DMS53 (cell line): ENCODE measurements around the gene TENM3.
A peak's percentile ranks its signal among the peaks of the same experiment; 100 is the strongest.

Source experiments
- DNase-seq: peaks from one replicate; lab custom pipeline; 2025; lab: John Stamatoyannopoulos, UW

TENM3 gene

DNA sequence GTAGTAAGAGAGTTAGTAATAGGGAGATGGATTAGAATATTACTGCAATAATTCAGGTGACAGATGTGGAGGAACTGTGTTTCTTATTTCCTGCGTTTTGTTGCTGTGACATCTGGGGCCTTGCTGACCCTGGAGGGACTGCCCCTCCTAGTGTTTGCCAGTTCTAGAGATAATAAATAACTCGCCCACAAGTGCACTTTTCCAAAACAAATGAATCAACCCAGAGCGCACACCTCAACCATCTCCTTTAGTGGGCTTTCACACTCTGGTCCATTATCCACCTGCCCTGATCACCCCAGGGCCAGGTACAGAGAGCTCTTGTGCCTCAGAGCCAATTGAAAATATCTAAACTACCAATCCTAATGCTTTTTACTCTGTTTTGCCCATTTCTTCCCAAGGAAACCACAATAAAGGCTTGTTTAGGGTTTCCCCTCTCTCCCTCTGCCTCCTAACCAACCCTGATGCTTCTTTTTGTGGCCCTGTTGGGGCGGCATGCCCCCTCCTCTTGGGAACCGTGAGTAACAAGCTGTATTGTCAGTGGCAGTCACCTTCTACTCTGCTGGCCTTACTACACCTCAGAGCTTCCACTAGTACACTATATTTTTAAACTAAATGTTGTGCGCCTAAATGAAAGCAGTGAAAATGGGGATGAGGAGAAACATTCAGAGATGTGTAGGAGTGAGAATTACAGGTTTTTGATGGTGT is 270.5 kb downstream of the TENM3 start:
- no peak for DNase-seq

DNA sequence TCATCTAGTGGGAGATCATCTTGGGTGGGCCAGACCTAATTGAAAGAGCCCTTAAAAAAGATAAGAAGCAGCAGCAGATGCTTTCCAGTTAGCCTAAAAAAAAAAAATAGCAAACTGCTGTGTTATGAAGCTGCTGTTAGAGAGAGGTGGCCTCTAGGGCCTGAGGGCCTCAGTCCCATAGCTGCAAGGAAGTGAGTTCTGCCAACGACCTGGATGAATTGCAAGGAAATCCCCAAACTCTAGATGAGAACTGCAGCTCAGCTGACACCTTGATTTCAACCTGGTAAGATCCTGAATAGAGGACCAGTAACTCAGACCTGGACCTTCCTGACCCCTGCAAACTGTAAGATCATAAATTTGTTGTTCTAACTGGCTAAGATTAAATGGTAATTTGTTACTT is 275.2 kb downstream of the TENM3 start:
- no peak for DNase-seq

DNA sequence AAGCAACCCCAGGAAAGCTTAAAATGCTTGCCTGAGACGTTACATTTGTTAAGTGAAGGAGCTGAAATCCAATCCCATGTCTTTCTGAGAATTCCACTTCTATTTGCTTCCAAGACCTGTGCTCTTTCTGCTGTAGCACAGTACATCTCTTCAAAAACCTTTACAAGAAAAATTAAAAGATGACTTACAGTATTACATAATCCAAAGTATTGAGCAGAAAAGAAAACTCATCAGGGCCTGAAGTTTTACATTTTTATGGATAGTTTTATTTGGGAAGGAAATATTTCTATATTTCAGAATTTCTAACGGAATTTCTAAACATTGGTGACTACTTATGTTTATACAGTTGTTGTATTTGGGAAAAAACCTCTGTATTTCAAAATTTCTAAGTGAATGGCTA is 276.3 kb downstream of the TENM3 start:
- DNase-seq: no peak

DNA sequence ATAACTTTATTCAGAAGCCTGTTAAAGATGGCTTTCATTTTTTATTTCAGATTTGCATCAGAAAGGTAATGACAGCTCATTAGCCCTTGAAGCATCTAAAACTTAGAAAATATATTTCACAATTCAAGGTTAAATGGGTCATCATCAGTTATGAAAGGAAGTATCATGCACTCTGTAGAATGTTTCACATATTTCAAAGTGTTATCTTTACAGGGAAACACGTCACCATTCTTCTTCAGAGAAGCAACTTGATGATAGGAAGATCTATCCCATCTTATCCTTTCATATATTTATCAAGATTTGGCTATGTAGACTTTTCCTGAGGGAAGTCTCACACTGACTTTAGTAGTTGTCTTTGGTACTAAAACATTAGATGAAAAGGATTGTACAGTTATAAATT is 277.8 kb downstream of the TENM3 start:
- DNase-seq: no peak

DNA sequence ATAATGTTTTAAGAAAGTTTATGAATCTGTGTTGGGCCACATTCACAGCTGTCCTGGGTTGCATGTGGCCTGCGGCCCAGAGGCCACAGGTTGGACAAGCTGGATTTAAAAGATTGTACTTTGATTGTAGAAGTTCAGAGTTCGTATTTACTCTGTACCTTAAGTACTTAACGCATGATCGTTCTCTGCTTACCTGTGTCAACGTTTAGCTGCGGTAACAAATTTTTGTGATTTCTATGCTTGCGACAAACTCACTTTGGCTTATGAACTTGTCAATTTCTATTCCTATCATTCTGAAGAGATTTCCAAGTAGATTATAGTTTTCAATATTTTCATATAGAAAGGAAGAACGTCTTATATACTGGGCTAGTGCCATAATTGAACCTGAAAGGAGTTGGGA is 285.6 kb downstream of the TENM3 start:
- DNase-seq: peak; percentile 1

DNA sequence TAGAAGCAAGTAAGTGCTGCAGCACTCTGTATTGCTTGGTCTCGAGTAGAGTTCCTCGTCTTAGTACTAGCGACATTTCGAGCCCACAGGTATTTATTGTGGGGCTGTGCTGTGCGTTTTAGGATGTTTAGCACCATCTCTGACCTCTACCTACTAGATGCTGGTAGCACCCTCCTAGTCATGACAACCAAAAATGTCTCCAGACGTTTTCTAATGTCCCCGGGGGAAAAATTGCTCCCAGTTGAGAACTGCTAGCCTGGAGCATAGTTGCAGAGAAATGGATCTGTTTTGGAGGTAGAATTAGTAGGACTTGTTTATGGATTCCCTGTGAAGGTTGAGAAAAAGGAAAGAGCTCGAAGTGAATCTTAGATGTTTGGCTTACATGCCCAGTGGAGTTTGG is 287.2 kb downstream of the TENM3 start:
- DNase-seq: no peak

DNA sequence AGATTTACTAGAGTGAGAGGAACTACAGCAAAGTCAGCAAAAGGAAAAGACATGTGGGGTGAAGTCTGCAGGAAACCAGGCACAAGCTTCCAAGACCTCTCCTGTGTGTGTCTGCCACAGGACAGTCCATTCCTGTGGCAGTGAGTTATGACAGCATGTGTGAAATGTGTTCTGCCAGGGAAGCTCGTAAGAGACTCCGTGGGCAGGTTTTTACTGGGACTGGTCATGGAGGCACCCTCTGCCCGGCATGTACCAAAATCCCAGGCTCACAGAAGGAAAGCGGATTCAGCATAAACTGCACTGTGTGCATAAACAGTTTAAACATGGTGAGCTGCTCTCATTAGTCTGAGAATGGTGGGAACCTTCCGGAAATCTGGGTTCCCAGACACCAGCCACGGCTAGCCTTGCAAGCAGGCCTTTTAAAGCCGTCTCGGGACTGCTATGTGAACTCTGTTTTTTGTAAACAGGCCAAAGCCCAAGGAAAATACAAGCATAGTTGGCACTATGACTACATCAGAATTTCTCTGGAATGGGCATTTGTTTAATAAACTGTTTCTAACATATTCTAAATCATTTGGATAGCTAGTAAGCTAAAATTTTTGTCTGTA is 288.5 kb downstream of the TENM3 start:
- no peak for DNase-seq

DNA sequence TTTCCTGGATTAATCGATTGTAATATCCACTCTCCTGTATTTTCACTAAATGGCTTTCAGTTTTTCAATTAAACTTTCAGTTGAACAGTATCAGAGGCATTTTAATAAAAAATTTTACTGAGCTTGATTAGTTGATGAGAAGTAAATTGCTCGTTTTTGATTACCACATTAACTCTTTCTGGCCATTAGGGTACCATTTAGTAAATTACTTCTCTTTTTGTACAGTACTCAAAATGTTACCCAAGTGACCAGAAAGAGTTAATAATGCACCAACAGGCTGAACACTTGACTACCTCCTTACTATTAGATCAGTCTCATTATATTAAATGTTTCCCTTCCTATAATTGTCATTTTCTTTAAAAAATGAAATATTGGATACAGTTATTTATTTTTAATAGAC is 289.2 kb downstream of the TENM3 start:
- DNase-seq: no peak

DNA sequence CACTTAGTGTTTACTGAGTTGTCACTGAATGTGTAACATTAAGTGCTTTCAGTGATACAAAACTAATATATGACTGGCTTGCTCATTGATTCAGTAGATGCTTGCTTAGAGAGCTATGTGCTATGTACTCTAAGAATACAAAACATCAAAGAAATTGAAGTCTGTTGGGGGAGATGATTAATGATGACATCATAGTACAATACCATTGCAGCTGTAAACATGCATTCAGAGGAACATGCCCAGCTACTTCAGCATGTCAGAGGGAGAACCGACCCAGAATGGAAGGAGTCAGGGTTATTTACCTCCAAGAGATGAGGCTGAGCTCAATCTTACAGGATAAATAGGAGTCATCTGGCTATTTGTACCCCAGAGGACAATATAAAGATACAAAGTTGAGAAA is 290.8 kb downstream of the TENM3 start:
- peak; percentile 73 for DNase-seq

DNA sequence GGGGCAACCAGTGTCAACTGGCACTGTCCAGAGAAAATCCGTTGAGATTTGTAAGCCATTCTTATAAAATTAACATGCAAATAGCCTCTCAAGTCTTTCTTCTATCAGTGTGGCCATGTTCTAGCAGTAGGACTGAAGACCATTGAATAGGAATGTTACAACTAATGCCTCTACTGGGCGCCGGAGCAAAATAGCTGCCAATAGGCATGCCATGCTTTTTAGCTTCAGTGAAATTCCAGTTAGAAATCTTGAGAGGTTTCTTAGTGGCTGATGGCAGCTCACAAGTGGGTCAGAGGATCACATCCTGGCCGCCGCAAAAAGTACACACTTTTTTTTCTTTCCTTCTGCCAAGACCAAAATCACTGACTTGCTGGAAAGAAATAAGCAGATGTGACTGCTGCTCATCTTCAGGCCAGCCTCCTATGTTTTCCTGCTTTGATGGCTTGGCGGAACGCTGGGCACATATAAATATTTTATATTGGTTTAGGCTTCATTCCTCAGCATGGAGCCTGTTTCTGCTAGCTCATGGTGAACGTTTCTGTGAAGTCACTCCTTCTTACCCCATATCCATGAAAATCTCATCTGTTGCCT is 293.1 kb downstream of the TENM3 start:
- DNase-seq: no peak

DNA sequence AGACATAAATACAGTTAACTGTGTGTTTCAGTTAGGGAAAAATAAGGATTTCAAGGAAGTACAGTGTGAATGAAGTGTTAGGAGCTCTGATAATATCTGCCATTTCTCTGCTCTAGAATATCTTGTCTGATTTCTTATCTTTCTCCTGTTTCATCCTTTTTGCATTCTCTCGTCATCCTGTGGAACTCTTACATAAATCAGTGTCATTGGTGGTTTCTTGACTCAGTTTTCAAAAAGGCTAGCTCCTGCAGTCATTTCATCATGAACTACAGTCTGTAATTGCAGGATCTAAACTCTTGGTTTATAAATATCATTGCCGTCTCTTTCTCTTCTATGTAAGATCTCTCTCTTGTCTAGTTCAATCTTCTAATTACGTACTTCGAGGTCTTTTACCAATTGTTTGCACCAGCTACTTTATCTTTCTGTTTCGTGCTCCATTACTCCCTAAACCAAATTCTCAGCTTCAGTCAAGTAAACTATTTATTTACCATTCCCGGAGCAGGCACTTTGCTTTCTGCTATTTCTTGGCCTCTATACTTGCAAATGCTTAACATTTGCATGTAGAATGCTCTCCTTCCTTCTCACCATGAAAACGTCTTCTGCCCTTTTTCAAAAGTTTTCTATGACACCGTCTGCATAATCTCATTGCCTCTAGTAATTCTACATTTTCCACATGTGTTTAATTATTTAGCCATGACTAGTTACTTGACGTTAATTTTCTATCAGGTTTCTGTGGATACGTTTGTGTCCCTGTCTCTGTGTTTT is 294.0 kb downstream of the TENM3 start:
- no peak for DNase-seq

DNA sequence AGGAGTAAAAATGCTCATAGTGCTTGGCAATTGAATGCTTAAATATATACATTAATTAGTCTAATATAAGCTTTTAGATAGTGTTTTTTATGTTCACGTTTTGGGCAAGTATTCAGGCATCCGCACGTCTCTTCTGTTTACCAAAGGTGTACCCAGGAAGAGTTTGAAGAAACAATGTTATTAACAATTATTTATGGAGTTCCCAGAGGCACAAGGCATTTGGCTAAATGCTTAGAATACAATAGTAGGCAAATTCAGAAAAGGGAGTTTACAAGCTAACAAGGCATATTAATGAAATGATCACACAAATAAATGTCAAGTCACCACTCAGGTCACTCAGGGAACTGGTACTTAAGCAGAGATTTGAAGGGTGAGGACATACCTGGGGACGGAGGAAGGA is 294.8 kb downstream of the TENM3 start:
- no peak for DNase-seq

DNA sequence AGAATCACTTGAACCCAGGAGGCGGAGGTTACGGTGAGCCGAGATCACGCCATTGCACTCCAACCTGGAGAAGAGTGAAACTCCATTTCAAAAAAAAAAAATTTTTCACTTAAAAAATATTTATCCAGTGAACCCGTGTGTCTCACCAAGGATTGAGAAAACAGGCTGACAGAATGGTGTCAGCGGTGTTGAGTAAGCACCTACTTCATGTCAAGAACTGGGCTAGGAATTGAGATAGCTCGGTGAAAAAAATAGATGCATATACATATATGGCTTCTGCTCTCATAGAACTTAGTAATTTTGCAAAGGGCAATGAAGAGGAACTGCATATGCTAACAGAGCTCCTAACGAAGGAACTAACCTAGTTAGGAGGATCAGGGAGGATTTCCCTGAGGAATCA is 297.3 kb downstream of the TENM3 start:
- no peak for DNase-seq

DNA sequence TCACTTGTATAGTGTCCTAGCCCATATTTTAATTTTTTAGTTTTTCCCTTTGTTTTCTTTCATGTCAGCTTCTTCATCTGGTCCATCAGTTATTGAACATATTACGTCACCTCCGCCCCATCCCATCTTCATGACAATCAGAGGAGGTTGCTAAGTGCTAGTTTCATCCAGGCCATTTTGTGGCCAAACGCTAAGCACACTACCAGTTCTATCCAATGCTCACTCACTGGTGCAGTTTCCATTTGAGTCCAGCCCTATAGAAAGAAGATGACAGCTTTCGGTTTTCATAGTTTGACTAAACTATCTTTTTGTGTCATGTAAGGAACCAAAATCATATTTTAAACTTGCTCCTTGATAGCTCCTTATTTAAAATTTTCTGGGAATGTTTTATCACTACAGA is 304.2 kb downstream of the TENM3 start:
- DNase-seq: no peak

DNA sequence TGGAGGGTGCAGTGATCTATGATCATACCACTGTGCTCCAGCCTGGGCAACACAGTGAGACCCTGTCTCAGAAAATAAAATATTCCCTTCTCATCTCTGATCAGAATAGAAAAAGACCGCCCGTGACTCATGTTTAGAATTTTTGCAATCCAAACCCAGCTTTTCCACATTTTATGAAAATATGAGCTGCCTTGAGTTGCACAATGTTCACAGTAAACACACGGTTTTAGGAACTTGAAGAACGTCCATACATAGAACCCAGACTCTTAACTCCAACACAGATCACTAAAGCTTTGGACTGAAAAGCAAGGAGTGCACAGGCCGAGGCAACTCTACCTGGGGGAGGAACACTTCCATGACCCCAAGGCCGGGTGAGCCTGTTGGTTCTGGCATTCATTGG is 305.0 kb downstream of the TENM3 start:
- no peak for DNase-seq

DNA sequence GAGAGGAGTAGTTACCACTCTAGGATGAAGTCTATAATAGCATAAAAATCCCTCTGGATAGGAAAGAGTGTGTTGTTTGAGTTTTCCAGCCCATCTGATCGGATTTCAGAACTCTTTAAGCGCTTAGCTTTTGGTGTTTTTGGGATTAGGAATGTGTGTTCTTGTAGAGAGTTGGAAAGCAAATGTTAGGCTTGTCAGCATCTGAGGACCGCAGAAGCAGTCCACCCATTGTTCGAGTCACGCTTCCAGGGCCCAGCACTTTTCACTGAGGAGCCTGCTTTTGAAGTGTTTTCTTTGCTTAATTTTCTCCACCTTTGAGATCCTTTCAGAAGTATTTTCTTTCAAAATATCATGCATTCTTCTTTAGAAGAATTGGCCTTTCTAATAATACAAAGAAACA is 306.2 kb downstream of the TENM3 start:
- no peak for DNase-seq

DNA sequence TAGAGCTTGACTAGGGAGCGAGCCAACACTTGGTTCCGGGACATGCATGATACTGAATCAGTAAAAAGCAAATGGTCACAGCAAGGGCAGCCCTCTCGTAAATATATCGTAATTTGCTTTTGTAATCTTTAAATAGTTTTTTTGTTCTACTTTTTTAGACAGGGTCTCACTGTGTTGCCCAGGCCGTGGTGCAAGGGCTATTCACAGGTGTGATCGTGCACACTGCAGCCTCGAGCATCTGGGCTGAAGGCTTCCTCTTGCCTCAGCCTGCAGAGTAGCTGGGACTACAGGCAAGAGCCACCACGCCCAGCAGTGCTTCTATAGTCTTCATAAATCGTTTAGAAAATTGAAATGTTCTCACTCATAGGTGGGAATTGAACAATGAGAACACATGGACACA is 309.7 kb downstream of the TENM3 start:
- no peak for DNase-seq

DNA sequence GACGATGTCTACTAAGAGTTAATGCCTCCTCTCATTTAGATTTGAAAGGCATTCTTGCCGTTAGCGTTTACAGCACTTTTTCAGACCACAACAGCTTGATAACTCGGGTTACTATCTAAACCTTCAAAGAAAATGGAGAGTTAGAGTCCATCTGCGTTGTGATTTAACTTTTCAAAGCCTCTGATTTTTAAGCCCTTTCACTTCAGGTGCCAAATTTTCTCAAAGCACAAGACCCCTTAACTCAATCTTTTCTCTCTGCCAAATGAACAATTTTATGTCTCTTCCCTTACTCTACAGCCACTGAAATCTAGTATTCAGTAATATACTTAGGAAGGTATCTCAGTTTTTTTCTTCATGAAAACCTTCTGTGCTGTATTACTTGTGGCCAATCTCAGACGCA is 310.5 kb downstream of the TENM3 start:
- no peak for DNase-seq

DNA sequence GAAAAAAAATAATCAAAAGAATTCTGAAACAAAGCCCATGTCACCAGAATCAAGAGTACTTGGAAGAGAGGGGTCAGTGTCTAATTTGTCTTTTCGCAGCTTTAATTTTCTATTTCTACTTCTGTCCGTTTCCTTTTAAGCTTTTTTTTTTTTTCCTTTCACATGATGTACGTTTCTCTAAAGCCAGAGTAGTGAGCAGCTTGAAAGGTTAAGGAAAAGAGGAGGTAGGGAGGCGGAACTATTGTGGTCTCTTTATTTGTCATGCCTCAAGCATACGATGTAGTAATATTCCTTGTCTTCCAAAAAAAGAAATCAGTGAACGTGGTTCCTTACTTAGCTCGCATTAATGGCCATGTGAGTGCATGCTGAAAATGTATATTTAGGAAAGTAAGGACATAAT is 311.5 kb downstream of the TENM3 start:
- DNase-seq: no peak

DNA sequence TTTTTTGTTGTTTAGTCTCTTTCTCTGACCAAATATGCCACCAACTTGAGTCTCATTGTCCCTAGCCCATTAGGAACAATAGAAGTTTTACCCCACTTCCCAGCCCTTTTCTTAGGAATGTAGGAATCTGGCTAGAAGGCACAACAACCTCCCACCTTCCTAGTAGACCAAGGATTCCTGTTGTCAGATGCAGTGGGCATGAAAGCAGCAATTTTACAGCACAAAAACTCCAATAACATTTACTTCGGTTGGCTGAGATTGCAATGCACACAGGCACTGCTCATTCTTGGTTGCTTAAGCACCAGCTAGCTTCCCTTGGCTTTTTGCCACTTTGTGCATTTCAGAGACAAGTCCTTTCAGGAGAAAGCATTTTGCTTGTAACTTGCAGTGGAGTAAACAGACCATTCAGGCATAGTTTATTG is 312.8 kb downstream of the TENM3 start:
- DNase-seq: peak; percentile 39

DNA sequence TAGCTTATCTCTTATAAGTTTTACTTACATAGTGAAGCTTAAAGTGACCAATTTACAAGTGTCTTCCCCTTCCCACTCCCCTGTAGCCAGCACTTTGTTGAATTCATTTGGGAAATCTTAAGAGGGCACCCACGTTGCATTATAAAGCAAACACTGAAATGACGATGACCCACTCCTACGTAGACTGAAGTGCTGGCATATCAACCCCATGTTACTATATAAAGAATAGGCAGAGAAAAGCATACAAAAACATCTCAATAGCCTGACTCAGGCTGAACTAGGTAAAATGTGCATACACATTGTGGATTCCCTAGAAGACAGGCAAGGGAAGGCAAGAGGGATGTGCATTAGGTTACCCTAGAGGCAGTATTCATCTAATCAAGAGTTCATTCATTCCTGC is 313.4 kb downstream of the TENM3 start:
- DNase-seq: peak; percentile 69

DNA sequence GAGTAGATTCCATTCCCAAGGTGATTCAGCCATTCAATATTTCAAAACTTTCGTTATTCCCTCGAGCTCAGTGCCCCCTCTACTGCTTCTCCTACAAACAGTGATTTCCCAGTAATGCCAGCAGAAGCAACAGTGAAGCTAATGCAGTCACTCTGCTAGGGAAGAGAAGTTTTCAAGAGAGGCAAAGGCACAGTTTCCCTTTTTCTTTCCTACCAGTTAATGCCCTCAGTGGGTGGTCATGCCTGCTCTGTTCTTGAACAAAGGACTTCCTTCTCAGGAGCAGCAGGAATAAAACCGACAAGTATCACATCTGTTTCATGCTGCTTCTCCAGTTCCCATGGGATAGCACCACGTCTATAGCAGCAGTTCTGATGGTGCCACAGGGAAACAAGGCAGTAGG is 317.2 kb downstream of the TENM3 start:
- DNase-seq: no peak

DNA sequence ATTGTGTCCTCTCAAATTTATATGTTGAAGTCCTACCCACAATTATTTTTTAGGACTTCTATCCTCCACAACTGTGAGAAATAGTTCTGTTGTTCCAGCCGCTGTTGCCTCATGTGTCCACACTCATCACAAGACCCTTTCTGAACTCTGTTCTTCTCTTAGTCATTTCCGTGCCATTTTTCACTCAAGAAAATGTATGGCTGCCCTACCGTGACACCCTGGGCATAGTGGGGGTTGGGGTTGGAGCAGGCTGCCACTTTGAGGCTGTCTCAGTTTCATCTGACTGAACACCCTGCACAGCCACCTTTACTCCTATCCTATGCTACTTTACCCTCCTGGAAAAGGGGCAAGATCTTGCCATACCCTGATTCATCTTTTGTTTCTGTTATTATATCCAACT is 319.1 kb downstream of the TENM3 start:
- DNase-seq: no peak
